K562 (cell line): ENCODE data around the gene AK4. TPM values are rescaled to one million over a fixed set of nuclear protein-coding genes. Genes with fewer than 3 reads are reported as not detected.

Experiments used
- ARID1B ChIP-seq: fragments of 450-650 bp; IDR thresholded peaks from 2 replicates; pipeline ENCODE4 v1.6.1; 2016; ENCODE audit warnings: antibody characterized with exemption, mild to moderate bottlenecking, inconsistent platforms
- ATF3 ChIP-seq, 2 experiments: fragments of 450-650 bp in 1 of 2; sonication (generic) in 1 of 2; formaldehyde crosslinking in 1 of 2; IDR thresholded peaks in 1 of 2; conservative IDR thresholded peaks in 1 of 2; 2 replicates each; pipeline versions ENCODE4 v1.6.1 to v1.8.1; 2016 to 2023; ENCODE audit warnings: mild to moderate bottlenecking in 2 of 2, moderate library complexity in 2 of 2, inconsistent platforms in 1 of 2, missing genetic modification reagents in 1 of 2
- C11orf30 ChIP-seq: fragments of 450-650 bp; IDR thresholded peaks from 2 replicates; pipeline ENCODE4 v1.6.1; 2016; ENCODE audit warnings: low read depth, mild to moderate bottlenecking
- CREB3 ChIP-seq: fragments of 450-650 bp; conservative IDR thresholded peaks from 2 replicates; pipeline ENCODE4 v1.6.1; 2016; ENCODE audit warnings: missing genetic modification characterization, low read depth, mild to moderate bottlenecking, missing compliant biosample characterization, moderate library complexity
- EP300 ChIP-seq: IDR thresholded peaks from 2 replicates; pipeline ENCODE4 v1.6.1; 2012; ENCODE audit warnings: low read length, improper control_type of control experiment
- HDAC2 ChIP-seq: fragments of 450-650 bp; IDR thresholded peaks from 2 replicates; pipeline ENCODE4 v1.6.1; 2016; ENCODE audit warnings: mild to moderate bottlenecking
- MBD2 ChIP-seq: sonication (generic); IDR thresholded peaks from 2 replicates; pipeline ENCODE4 v1.6.1; 2016; ENCODE audit warnings: low read depth, borderline replicate concordance
- MCM2 ChIP-seq: fragments of 450-650 bp; IDR thresholded peaks from 2 replicates; pipeline ENCODE4 v1.6.1; 2017; ENCODE audit warnings: low read depth, mild to moderate bottlenecking
- MGA ChIP-seq: fragments of 450-650 bp; IDR thresholded peaks from 2 replicates; pipeline ENCODE4 v1.6.1; 2016; ENCODE audit warnings: mild to moderate bottlenecking, moderate library complexity
- NUFIP1 ChIP-seq: fragments of 450-650 bp; IDR thresholded peaks from 2 replicates; pipeline ENCODE4 v1.6.1; 2018; ENCODE audit not compliant: partially characterized antibody
- PCBP1 ChIP-seq: fragments of 200-400 bp; formaldehyde crosslinking; IDR thresholded peaks from 2 replicates; pipeline ENCODE4 v1.6.1; 2018; ENCODE audit warnings: mild to moderate bottlenecking, low read depth, low read length; ENCODE audit not compliant: poor library complexity, severe bottlenecking
- TBP ChIP-seq: optimal IDR thresholded peaks from 2 replicates; pipeline ENCODE3; 2011; ENCODE audit warnings: low read depth, low read length, improper control_type of control experiment
- TFAM ChIP-seq: fragments of 250-450 bp; sonication (Bioruptor Pico); conservative IDR thresholded peaks from 2 replicates; pipeline ENCODE4 v1.5.0; 2021; ENCODE audit warnings: mild to moderate bottlenecking, moderate library complexity
- ZNF239 ChIP-seq: fragments of 250-450 bp; sonication (Bioruptor Pico); IDR thresholded peaks from 2 replicates; pipeline ENCODE4 v1.4.0; 2020; ENCODE audit warnings: mild to moderate bottlenecking
- polyA plus RNA-seq, 8 experiments: library from polyadenylated mRNA; depleted of rRNA in 4 of 8; stranded (reverse) in 5 of 8; unstranded in 3 of 8; fragments of >200 nt; fragmentation: Nextera tagmentation in 2 of 8; fragmentation: Illumina TruSeq in 1 of 8; extraction: Ambion mirVana in 2 of 8; extraction: Trizol in 1 of 8; gene quantifications; 2 replicates each; pipeline versions ENCODE4 v1.2.1 to v1.2.3, GENCODE V29; 2011 to 2014; ENCODE audit warnings: inconsistent platforms in 1 of 8, missing spikeins in 1 of 8
- total RNA-seq, 7 experiments: library from RNA; depleted of rRNA in 6 of 7; stranded (reverse); fragments of >200 nt in 6 of 7; fragmentation: Illumina TruSeq in 2 of 7; extraction: Trizol in 2 of 7; gene quantifications; 2 replicates each; pipeline versions ENCODE4 v1.2.1 to v1.2.3, GENCODE V29; 2011 to 2021; ENCODE audit warnings: low replicate concordance in 1 of 7

Gene AK4
- total and polyA plus RNA-seq, 9 of the 15 experiments (the other 6 are each of a cell fraction or from before 2014, with no cell fraction given), result 10.4 to 96.6 (median 21.5) TPM

GRCh38 chr1:65279070-65279779 lies 131.2 kb downstream of the AK4 start (continued):
- no peak for TF ChIP-seq MGA
- TF ChIP-seq ARID1B, result peak; percentile 77
- no peak for TF ChIP-seq C11orf30
- peak; percentile 91 for TF ChIP-seq HDAC2
- TF ChIP-seq EP300, result peak; percentile 58; the same call in 1 of the 2 replicates
- no peak for TF ChIP-seq MCM2
- no peak for TF ChIP-seq CREB3 (tag)
- TF ChIP-seq TBP, result no peak
- TF ChIP-seq ATF3 (IDR thresholded peaks at IDR 0.05), result no peak
- no peak for TF ChIP-seq ATF3 (CRISPR knock-in tag; conservative IDR thresholded peaks at IDR 0.05)
- no peak for TF ChIP-seq TFAM (CRISPR knock-in tag)
- no peak for TF ChIP-seq MBD2
- no peak for TF ChIP-seq PCBP1
- TF ChIP-seq NUFIP1, result no peak
- no peak for TF ChIP-seq ZNF239 (CRISPR knock-in tag)
